WI38 (cell line): Measurements from ENCODE around the gene CALCOCO2.
"Not testable (repeated sequence)": the region's sequence is repeated elsewhere in the genome, so short reads cannot be mapped to it uniquely, and the experiment has no call there.

ENCODE experiments used
- H3K4me3 ChIP-seq: 2 replicates; pipeline ENCODE4 v1.5.1; 2011; ENCODE audit warnings: low read depth, mild to moderate bottlenecking, control low read depth, low read length
- TF ChIP-seq, protein P1 (sequence below): IDR thresholded peaks from 2 replicates; pipeline ENCODE4 v1.5.1; 2012; ENCODE audit warnings: low read depth, mild to moderate bottlenecking, control low read depth, low read length

CALCOCO2 gene

GRCh38 chr17:48834973-48835372 lies 4.1 kb downstream of the CALCOCO2 start:
- no peak overlapping the region for H3K4me3 ChIP-seq
- TF ChIP-seq, protein P1, sequence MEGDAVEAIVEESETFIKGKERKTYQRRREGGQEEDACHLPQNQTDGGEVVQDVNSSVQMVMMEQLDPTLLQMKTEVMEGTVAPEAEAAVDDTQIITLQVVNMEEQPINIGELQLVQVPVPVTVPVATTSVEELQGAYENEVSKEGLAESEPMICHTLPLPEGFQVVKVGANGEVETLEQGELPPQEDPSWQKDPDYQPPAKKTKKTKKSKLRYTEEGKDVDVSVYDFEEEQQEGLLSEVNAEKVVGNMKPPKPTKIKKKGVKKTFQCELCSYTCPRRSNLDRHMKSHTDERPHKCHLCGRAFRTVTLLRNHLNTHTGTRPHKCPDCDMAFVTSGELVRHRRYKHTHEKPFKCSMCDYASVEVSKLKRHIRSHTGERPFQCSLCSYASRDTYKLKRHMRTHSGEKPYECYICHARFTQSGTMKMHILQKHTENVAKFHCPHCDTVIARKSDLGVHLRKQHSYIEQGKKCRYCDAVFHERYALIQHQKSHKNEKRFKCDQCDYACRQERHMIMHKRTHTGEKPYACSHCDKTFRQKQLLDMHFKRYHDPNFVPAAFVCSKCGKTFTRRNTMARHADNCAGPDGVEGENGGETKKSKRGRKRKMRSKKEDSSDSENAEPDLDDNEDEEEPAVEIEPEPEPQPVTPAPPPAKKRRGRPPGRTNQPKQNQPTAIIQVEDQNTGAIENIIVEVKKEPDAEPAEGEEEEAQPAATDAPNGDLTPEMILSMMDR, result no peak

DNA sequence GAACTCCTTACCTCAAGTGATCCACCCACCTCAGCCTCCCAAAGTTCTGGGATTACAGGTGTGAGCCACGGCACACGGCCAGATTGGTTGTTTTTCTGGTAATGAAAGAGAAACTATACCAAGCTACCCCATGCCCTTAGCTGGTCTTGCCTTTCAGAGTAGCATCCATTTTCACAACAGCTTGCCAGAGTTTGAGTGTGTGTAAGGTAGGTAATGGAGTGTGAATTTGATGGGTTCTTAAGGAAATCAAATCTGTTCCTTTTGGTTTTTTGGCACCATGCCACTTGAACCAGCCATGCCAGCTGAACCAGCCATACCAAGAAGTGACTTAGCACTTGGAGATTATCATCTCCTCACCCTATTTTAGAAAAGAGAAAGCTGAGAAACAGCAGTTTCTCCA lies 5.1 kb downstream of the CALCOCO2 start:
- H3K4me3 ChIP-seq, result no peak overlapping the region
- TF ChIP-seq, protein P1, result no peak

DNA sequence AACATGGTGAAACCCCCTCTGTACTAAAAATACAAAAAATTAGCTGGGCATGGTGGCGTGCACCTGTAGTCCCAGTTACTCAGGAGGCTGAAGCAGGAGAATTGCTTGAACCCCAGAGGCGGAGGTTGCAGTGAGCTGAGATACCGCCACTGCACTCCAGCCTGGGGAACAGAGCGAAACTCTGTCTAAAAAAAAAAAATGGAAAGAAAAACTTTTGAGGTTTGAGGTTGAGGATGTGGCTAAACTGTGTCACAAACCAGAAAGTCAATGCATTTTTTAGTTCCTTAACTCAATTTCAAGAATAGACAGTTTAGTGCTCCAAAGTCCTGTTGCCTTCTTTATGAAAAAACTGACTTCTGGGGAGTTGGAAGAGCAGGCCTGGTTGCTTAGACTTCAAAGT lies 6.6 kb downstream of the CALCOCO2 start:
- not testable (repeated sequence) for H3K4me3 ChIP-seq

DNA sequence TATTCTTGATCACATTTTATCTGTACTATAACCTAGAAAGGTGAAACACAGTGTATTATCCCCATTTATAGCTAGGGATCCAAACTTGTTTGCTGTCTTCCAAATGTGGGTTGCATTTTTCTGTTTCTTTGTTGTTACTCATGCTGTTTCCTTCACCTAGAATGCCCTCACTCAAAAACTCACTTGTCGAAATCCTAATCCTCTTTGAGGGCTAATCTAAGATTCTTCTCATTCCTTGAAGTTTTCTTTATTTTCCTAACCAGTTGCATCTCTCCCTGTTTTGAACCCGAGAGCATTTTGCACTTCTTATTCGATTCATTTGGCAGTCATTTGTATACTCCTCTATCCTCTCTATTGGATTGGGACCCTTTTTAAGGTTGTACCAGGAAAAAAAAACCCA lies 9.6 kb downstream of the CALCOCO2 start:
- TF ChIP-seq, protein P1, result no peak

GRCh38 chr17:48841395-48841831 lies 10.6 kb downstream of the CALCOCO2 start:
- TF ChIP-seq, protein P1, result no peak
- H3K4me3 ChIP-seq, result peak overlapping the region; percentile 53

More for the DNA sequence above, 9.6 kb downstream of the CALCOCO2 start:
- no peak overlapping the region; the same call in 1 of the 2 replicates for H3K4me3 ChIP-seq

DNA sequence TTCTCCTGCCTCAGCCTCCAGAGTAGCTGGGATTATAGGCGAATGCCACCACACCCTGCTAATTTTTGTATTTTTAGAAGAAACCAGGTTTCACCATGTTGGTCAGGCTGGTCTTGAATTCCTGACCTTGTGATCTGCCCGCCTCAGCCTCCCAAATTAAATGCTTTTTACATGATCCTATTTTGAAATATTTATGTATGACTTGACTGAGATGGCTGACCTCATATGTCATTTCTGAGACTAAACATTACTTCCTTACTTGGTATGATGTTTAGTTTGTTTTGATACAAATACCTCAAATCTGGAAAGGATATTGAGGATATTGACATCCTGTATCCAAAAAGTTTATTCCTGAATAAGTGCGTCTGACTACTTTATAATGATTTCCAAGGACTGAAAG lies 11.9 kb downstream of the CALCOCO2 start:
- H3K4me3 ChIP-seq, result no peak overlapping the region
- TF ChIP-seq, protein P1, result no peak

GRCh38 chr17:48843187-48843900 lies 12.5 kb downstream of the CALCOCO2 start:
- H3K4me3 ChIP-seq, result no peak overlapping the region
- TF ChIP-seq, protein P1, result no peak

- TF ChIP-seq, protein P1, result no peak
- no peak overlapping the region for H3K4me3 ChIP-seq
These were observed 20.0 kb downstream of the CALCOCO2 start for GRCh38 chr17:48850792-48851323.
